ENCODE results near the gene LMNTD1. TPM values are rescaled to one million over a fixed set of nuclear protein-coding genes. Genes with fewer than 3 reads are reported as not detected.

The LMNTD1 gene
- total and polyA plus RNA-seq, 4 donors, result not detected

DNA sequence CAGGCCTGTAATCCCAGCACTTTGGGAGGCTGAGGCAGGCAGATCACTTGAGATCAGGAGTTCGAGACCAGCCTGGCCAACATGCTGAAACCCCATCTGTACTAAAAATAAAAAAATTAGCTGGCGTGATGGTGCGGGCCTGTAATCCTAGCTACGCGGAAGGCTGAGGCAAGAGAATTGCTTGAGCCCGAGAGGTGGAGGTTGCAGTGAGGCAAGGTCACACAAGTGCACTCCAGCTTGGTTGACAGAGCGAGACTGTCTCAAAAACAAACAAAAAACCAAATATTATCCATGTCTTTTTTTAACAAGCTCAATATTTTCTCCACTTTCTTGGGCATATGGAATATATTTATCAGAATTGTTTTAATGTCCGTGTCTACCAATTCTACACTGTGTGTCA lies 89.6 kb downstream of the LMNTD1 start:
- no peak for DNase-seq (ENCODE audit: low spot score)
- no peaks in the 10 kb centered on the region for H3K27me3 ChIP-seq (ENCODE audit: control insufficient read depth in 4 of 4, insufficient read depth in 4 of 4, low read length in 3 of 4)
- peaks cover 0 to 10% (median 0%) of the 10 kb centered on the region in 4 donors for H3K4me1 ChIP-seq (ENCODE audit: control insufficient read depth in 4 of 4, insufficient read depth in 4 of 4, low read length in 3 of 4)
- H3K27ac ChIP-seq (ENCODE audit: low read depth in 1 of 2, low read length in 2 of 2), result no peak overlapping the region
- no peak overlapping the region for H3K4me3 ChIP-seq (ENCODE audit: low read depth in 1 of 3, low read length in 3 of 3)
- WGBS, result 73% methylated on average over 8 of the region's 8 CpGs
- H3K9ac ChIP-seq (ENCODE audit: low read depth in 1 of 2, low read length in 2 of 2), result no peak overlapping the region
- no peaks in the 10 kb centered on the region for H3K36me3 ChIP-seq (ENCODE audit: control insufficient read depth in 4 of 4, insufficient read depth in 3 of 4, low read depth in 1 of 4, low read length in 3 of 4)
- H3K9me3 ChIP-seq (ENCODE audit: control insufficient read depth in 4 of 4, low read length in 3 of 4), result no peaks in the 10 kb centered on the region
- TF ChIP-seq ATF3 (IDR thresholded peaks at IDR 0.05) (no peak), CTCF (IDR thresholded peaks at IDR 0.05; ENCODE audit: low read depth, low read length, missing input control) (no peak), EGR1 (IDR thresholded peaks at IDR 0.05; ENCODE audit: low read depth in 2 of 2) (no peak), RAD21 (IDR thresholded peaks at IDR 0.05) (no peak), ZBTB33 (IDR thresholded peaks at IDR 0.05) (no peak), MAX (IDR thresholded peaks at IDR 0.05) (no peak), GABPA (IDR thresholded peaks at IDR 0.05 in 1 of 2, conservative IDR thresholded peaks at IDR 0.05 in 1 of 2) (no peak), RXRA (IDR thresholded peaks at IDR 0.05) (no peak), HNF4A (conservative IDR thresholded peaks at IDR 0.05) (no peak), NR2F2 (IDR thresholded peaks at IDR 0.05) (no peak), HNF4G (IDR thresholded peaks at IDR 0.05) (no peak), JUND (IDR thresholded peaks at IDR 0.05) (no peak), FOXA1 (IDR thresholded peaks at IDR 0.05) (no peak), FOXA2 (IDR thresholded peaks at IDR 0.05) (no peak), SP1 (IDR thresholded peaks at IDR 0.05) (no peak)
- TF ChIP-seq, protein P1, sequence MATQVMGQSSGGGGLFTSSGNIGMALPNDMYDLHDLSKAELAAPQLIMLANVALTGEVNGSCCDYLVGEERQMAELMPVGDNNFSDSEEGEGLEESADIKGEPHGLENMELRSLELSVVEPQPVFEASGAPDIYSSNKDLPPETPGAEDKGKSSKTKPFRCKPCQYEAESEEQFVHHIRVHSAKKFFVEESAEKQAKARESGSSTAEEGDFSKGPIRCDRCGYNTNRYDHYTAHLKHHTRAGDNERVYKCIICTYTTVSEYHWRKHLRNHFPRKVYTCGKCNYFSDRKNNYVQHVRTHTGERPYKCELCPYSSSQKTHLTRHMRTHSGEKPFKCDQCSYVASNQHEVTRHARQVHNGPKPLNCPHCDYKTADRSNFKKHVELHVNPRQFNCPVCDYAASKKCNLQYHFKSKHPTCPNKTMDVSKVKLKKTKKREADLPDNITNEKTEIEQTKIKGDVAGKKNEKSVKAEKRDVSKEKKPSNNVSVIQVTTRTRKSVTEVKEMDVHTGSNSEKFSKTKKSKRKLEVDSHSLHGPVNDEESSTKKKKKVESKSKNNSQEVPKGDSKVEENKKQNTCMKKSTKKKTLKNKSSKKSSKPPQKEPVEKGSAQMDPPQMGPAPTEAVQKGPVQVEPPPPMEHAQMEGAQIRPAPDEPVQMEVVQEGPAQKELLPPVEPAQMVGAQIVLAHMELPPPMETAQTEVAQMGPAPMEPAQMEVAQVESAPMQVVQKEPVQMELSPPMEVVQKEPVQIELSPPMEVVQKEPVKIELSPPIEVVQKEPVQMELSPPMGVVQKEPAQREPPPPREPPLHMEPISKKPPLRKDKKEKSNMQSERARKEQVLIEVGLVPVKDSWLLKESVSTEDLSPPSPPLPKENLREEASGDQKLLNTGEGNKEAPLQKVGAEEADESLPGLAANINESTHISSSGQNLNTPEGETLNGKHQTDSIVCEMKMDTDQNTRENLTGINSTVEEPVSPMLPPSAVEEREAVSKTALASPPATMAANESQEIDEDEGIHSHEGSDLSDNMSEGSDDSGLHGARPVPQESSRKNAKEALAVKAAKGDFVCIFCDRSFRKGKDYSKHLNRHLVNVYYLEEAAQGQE (IDR thresholded peaks at IDR 0.05), result no peak

- Histone ChIP-seq H3K36me3 (ENCODE audit: control insufficient read depth in 4 of 4, insufficient read depth in 3 of 4, low read depth in 1 of 4, low read length in 3 of 4) (no peaks in the 10 kb centered on the region), H3K4me1 (ENCODE audit: control insufficient read depth in 4 of 4, insufficient read depth in 4 of 4, low read length in 3 of 4) (peaks cover 0 to 10% (median 0%) of the 10 kb centered on the region in 4 donors), H3K27ac (ENCODE audit: low read depth in 1 of 2, low read length in 2 of 2) (no peak overlapping the region), H3K27me3 (ENCODE audit: control insufficient read depth in 4 of 4, insufficient read depth in 4 of 4, low read length in 3 of 4) (no peaks in the 10 kb centered on the region), H3K4me3 (ENCODE audit: low read depth in 1 of 3, low read length in 3 of 3) (no peak overlapping the region), H3K9me3 (ENCODE audit: control insufficient read depth in 4 of 4, low read length in 3 of 4) (no peaks in the 10 kb centered on the region), H3K9ac (ENCODE audit: low read depth in 1 of 2, low read length in 2 of 2) (no peak overlapping the region)
- TF ChIP-seq RAD21 (IDR thresholded peaks at IDR 0.05) (peak in 1 of 2 donors; percentile 39), HNF4A (conservative IDR thresholded peaks at IDR 0.05) (peak; percentile 84 to 87), SP1 (IDR thresholded peaks at IDR 0.05) (peak; percentile 83), YY1 (IDR thresholded peaks at IDR 0.05) (peak; percentile 48), EGR1 (IDR thresholded peaks at IDR 0.05; ENCODE audit: low read depth in 2 of 2) (no peak), GABPA (IDR thresholded peaks at IDR 0.05 in 1 of 2, conservative IDR thresholded peaks at IDR 0.05 in 1 of 2) (no peak), HNF4G (IDR thresholded peaks at IDR 0.05) (peak; percentile 70), RXRA (IDR thresholded peaks at IDR 0.05) (peak; percentile 27 to 52), JUND (IDR thresholded peaks at IDR 0.05) (peak in 1 of 2 donors; percentile 14)
- 34% methylated on average over 4 of the region's 4 CpGs for WGBS
- no peak for DNase-seq (ENCODE audit: low spot score)
Measured at GRCh38 chr12:25463005-25463404, 90.1 kb downstream of the LMNTD1 start.

Data from liver (tissue), 9 donors.